ENCODE measurements around the gene SIK3. TPM values are rescaled to one million over a fixed set of nuclear protein-coding genes. Genes with fewer than 3 reads are reported as not detected.

Gene SIK3
- total RNA-seq, 1 donor from 2014 or later: 29.4 TPM

DNA sequence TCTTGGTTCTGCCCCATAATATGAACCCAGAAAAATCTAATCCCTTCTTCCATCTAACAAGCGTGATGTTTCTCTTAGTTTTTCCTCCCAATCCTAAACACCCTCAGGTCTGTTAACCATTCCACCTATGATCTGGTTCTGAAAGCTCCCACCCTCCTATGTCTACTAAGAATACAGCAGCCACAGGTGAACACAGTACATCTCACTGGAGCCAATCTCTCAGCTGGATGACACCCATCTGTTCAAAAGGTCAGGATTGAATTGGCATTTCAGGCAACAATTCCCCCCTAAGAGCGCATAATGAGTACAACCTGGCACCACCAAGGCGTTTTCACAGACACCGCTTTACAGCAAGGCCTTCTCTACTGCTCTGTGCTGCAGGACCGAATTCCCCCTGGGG is 241.8 kb downstream of the SIK3 start:
- Mint-ChIP-seq H3K27ac (ENCODE audit: unreplicated experiment) (no peak overlapping the region), H3K4me1 (ENCODE audit: unreplicated experiment) (peaks cover 5% of the 10 kb centered on the region), H3K27me3 (ENCODE audit: unreplicated experiment) (peaks cover 1% of the 10 kb centered on the region), H3K9me3 (ENCODE audit: unreplicated experiment) (no peaks in the 10 kb centered on the region), H3K4me3 (ENCODE audit: unreplicated experiment) (no peak overlapping the region), H3K36me3 (ENCODE audit: low read depth, unreplicated experiment) (peaks cover 18% of the 10 kb centered on the region)
- TF ChIP-seq, protein P1, sequence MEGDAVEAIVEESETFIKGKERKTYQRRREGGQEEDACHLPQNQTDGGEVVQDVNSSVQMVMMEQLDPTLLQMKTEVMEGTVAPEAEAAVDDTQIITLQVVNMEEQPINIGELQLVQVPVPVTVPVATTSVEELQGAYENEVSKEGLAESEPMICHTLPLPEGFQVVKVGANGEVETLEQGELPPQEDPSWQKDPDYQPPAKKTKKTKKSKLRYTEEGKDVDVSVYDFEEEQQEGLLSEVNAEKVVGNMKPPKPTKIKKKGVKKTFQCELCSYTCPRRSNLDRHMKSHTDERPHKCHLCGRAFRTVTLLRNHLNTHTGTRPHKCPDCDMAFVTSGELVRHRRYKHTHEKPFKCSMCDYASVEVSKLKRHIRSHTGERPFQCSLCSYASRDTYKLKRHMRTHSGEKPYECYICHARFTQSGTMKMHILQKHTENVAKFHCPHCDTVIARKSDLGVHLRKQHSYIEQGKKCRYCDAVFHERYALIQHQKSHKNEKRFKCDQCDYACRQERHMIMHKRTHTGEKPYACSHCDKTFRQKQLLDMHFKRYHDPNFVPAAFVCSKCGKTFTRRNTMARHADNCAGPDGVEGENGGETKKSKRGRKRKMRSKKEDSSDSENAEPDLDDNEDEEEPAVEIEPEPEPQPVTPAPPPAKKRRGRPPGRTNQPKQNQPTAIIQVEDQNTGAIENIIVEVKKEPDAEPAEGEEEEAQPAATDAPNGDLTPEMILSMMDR (IDR thresholded peaks at IDR 0.05; ENCODE audit: unreplicated experiment): no peak
- DNase-seq (ENCODE audit: low spot score): no peak

DNA sequence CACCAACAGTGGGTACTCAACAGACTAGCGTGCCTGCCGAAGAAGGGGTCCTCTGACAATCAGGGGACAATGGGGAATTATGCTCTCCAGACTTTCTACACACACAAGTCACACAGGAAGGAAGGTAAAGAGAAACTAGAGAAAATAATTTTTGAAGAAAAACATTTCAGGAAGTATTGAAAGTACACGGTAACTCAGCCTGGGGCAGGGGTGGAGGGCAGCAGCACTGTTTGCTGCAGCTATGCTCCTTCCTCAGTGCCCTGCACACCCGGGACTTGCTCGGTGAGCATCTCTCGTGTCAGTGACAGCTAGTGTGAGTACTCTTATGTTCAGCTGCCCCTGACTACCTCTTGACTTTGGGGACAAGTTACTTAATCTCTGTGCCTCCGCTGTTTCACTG is 242.8 kb downstream of the SIK3 start:
- peaks cover 5% of the 10 kb centered on the region for H3K4me1 Mint-ChIP-seq (ENCODE audit: unreplicated experiment)
- no peak for DNase-seq (ENCODE audit: low spot score)
- TF ChIP-seq, protein P1 (IDR thresholded peaks at IDR 0.05; ENCODE audit: unreplicated experiment): no peak
- no peaks in the 10 kb centered on the region for H3K9me3 Mint-ChIP-seq (ENCODE audit: unreplicated experiment)
- H3K36me3 Mint-ChIP-seq (ENCODE audit: low read depth, unreplicated experiment): peaks cover 12% of the 10 kb centered on the region
- H3K4me3 Mint-ChIP-seq (ENCODE audit: unreplicated experiment): peak overlapping the region; percentile 17
- no peak overlapping the region for H3K27ac Mint-ChIP-seq (ENCODE audit: unreplicated experiment)
- no peaks in the 10 kb centered on the region for H3K27me3 Mint-ChIP-seq (ENCODE audit: unreplicated experiment)

DNA sequence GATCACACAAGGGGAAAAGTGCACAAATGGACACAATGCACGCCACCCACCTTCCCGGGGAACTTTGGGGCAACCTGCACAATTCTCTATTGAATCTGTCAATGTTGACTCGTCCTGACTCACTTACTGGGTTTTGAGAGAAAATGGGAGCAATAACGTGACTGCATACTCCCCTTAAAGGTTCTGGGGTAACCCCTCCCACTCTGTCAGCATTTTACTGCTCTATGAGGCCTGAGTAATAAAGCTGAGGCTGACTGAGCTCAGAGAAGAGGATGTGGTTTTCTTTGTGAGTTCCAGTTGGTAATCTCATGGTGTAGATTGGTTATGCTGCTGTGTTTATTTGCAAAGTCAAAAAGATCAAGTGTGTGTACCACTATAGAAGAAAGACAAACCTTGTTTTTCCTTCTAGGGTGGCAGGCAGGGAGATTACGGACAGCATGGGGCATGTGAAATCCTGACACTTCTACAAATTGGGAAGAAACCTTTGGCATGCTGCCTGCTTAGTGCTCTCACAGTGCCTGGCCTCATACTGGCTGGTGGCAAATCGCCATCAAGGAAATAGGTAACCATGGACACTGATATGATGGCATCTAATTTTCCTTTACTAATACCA is 244.7 kb downstream of the SIK3 start:
- Mint-ChIP-seq H3K4me3 (ENCODE audit: unreplicated experiment) (no peak overlapping the region), H3K36me3 (ENCODE audit: low read depth, unreplicated experiment) (peaks cover 11% of the 10 kb centered on the region), H3K4me1 (ENCODE audit: unreplicated experiment) (peaks cover 5% of the 10 kb centered on the region), H3K9me3 (ENCODE audit: unreplicated experiment) (no peaks in the 10 kb centered on the region), H3K27ac (ENCODE audit: unreplicated experiment) (peak overlapping the region; percentile 8), H3K27me3 (ENCODE audit: unreplicated experiment) (no peaks in the 10 kb centered on the region)
- TF ChIP-seq, protein P1 (IDR thresholded peaks at IDR 0.05; ENCODE audit: unreplicated experiment): no peak
- no peak for DNase-seq (ENCODE audit: low spot score)

DNA sequence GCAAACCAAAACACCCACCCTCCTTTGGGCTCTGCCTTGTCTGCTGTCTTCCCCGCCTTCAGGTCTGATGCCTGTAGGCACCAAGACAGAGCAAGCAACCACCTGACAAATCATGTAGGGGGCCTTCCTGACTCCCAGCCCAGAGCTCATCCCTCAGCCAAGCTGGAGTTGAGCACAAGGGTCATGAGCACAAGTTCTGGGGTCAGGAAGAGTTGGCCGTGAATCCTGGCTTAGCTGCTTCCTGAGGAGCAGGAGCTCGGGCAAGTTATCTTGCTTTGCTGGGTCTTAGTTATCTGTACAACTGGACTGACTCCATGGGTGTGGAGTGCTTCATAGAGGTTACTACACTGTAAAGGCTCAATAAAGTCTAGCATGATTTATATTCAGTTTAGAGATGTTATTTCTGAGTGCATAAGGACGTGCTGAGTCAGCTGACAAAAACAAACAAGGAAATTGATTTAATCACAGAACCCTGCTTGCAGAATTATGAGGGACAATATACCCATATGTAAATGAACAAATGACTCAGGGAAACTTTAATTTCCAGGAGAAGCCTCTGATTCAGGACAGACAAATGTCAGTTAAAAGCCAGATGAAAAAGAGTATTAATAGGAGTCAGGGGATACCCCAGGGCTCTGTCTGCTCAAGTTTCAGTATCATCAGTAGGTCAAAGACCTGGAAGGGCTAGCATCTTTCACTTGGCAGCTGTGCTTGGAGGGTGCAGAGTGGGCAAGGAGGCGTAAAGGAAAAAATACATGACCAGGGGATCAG is 245.8 kb downstream of the SIK3 start:
- no peaks in the 10 kb centered on the region for H3K9me3 Mint-ChIP-seq (ENCODE audit: unreplicated experiment)
- H3K36me3 Mint-ChIP-seq (ENCODE audit: low read depth, unreplicated experiment): peaks cover 11% of the 10 kb centered on the region
- no peaks in the 10 kb centered on the region for H3K27me3 Mint-ChIP-seq (ENCODE audit: unreplicated experiment)
- TF ChIP-seq, protein P1 (IDR thresholded peaks at IDR 0.05; ENCODE audit: unreplicated experiment): no peak
- DNase-seq (ENCODE audit: low spot score): no peak
- peaks cover 5% of the 10 kb centered on the region for H3K4me1 Mint-ChIP-seq (ENCODE audit: unreplicated experiment)
- H3K4me3 Mint-ChIP-seq (ENCODE audit: unreplicated experiment): no peak overlapping the region
- H3K27ac Mint-ChIP-seq (ENCODE audit: unreplicated experiment): no peak overlapping the region

DNA sequence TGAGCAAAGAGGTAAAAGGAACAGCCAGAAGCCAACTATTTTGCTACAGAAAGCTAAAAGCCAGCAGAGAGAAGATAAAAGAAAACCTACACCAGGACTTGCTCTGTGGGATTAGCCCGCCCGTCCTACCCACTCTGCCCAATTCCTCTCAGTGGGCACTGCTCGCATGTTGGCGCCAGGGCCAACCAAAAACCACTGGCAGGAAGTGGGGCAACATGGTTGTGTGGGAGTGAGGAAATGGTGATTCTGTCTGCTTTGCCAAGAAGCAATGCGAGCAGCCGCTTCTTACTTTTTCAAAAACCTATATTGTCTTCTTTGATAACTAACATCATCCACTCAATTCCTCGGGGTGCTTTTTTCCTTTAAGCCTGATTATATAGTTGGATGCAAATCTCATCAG is 246.6 kb downstream of the SIK3 start:
- no peak for DNase-seq (ENCODE audit: low spot score)
- H3K4me1 Mint-ChIP-seq (ENCODE audit: unreplicated experiment): peaks cover 5% of the 10 kb centered on the region
- H3K4me3 Mint-ChIP-seq (ENCODE audit: unreplicated experiment): no peak overlapping the region
- no peak overlapping the region for H3K27ac Mint-ChIP-seq (ENCODE audit: unreplicated experiment)
- peaks cover 17% of the 10 kb centered on the region for H3K36me3 Mint-ChIP-seq (ENCODE audit: low read depth, unreplicated experiment)
- TF ChIP-seq, protein P1 (IDR thresholded peaks at IDR 0.05; ENCODE audit: unreplicated experiment): no peak
- no peaks in the 10 kb centered on the region for H3K27me3 Mint-ChIP-seq (ENCODE audit: unreplicated experiment)
- H3K9me3 Mint-ChIP-seq (ENCODE audit: unreplicated experiment): no peaks in the 10 kb centered on the region
